HG02642 (cell line): Measurements from ENCODE around the gene ABL1.

Experiments
- ATAC-seq: cut with Tn5 transposase; IDR thresholded peaks from one replicate; pipeline ENCODE4 v1.9.1; 2021; ENCODE audit warnings: mild to moderate bottlenecking; ENCODE audit not compliant: unreplicated experiment, poor library complexity

The ABL1 gene

DNA sequence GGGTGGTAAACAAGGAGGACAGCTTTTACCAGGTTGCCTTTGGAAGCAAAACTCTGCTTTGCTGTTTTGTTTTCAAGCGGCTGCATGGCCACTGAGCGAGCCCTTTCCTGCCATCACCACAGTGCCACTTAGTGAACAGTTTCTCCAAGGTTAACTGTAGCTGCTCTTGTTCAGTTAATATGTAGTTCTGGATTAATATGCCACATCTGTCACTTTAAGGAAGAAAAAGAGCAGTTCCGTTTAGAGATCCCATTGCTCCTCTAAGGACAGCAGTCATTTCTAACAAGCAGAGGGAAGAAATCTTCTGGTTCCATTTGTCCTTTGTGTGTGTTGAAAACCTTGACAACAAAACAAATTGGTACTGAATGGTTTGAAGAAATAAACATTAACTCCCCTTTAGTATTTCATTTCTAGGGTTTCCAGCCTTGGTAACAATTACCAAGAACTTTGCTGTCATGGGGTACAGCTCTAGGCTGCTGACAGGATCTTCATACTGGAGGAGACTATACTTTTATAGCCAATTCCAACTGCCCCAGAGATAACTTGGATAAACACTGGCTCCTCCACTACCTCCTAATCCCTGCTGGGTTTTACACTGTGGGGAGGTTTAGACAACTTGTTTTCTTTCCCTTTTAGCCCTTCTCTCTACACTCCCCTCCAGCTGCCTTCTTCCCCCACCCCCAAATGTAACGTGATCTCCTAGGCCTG, 10.3 kb upstream of the ABL1 start:
- ATAC-seq: no peak

DNA sequence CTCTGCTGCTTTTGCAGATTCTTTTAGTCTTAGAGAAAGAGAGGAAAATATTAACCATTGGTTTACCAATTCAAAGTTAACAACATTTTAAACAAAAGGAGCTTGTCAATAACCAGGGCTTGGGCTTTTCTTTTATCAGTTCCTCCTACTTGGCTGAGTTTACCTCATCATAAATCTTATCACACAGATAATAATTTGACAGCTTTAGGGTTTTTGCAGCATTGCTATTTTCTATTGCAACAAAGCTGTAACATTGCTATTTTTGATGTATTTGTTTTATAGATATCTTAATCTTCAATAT, 9.8 kb upstream of the ABL1 start:
- ATAC-seq: no peak

DNA sequence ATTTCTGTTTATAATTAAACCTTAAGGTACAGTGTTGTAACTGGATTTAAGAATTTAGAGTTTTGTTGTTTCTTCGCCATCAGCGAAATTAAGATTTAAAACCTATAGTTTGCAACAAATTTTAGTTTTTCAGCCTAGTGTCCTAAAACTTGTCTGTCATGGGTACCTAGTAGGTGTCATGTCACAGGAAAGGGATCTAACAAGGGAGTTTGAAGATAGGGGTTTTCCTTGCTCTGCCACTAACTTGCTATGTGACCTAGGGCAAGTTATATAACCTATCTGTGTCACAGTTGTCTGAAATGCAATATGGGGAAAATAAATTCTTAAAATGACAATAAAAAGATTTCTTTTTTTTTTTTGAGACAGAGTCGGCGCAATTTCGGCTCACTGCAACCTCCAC, 9.2 kb upstream of the ABL1 start:
- no peak for ATAC-seq

DNA sequence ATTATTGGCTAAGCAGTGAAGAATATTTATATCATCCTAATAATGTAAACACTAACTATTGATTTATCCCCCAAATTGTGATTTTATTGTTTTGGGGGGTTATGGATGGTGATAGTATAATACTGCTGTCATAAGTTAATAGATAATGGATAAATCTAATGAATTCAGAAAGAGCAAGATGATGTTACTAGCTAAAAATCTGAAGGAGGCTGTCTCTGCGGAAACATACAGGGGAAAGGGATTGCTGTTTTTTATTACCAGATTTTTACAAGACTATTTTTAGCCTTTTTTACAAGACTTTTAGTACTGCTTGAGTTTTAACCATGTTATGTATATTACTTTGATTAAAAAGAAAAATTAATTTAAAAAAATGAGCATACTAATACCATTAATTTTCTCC, 5.3 kb upstream of the ABL1 start:
- no peak for ATAC-seq

DNA sequence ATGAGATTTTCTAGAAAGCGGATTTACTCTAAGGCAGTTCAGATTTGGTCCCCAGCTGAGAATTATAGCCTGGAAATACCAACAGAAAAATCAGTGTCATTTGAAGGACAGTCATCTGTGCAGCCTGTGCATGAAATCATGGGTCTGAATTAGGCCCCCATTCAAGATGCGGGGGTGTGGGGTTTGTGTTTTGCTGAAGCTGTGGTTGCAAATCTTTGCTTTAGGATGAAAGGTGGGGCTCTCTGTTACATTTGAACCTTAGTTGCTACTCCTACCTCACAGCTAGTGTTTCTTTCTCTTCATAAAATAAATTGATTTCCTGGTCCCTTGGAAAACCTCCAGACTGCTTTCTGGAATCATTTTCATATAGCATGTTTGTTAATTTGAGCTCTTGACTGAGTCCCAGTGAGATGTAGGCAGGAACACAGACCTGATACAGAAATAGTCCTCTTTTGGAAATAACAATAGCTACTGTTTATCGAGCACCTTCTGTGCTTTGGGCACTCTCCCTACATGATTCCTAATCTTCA, 4.8 kb upstream of the ABL1 start:
- ATAC-seq: no peak

DNA sequence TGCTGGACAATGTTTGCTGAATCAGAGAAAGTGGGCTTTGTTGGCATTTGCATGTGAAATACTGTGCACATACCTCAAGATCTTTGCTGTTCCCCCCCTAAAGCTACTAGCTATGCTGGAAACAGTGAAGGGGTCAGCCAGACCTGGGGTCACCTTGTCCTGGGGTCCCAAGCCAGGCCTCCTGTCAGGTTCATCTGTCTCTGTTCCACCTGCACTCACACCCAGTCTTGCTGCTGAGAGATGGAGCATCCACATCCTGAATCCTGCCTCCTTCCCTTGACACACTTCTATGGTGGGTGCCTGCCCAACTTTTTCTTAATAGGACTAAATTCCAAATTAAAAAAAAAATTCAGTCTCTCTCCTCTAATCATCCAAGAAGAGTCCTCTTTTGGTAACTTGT, 4.0 kb upstream of the ABL1 start:
- ATAC-seq: no peak

DNA sequence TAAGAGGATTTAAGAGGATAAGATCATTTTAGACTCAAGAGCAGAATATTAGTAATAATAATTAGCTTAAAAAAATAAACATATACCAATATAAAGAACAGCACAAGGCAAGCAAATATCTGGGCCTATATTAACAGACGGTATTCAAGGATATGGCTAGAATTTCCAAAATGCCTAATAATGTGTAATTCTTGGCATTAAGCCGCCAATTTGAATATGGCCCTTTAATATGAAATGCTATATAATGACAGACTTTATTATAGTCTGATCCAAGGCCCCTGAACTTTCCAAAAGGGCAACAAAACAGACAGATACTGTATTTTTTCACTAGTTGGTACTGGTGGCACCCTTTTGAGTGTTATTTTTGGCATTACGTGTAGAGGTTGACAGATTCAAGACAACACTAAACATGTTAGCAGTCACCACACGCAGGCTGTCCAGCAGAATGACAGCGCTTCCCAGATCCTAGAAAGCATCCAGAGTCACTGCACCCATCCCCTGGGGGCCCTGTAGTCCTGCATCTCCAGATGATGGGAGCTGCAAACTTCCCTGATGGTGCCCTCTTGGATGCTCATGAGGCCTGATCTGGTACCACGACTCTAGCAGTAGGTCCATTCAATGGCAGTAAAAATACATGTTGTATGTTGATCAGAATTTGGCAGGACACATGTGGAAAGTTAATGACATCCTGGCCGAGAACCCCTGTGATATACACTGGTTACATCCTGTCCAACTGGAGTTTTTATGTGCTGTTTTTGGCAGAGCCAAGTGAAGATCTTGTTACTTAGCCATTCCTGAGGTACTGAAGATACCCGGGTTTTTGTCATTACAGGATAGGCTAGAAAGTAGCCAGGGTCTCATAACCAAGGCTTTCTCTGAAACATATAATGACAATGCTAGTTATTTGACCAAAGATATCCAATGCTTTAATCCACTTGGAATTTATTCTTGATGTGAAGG, 1.7 kb upstream of the ABL1 start:
- no peak for ATAC-seq

DNA sequence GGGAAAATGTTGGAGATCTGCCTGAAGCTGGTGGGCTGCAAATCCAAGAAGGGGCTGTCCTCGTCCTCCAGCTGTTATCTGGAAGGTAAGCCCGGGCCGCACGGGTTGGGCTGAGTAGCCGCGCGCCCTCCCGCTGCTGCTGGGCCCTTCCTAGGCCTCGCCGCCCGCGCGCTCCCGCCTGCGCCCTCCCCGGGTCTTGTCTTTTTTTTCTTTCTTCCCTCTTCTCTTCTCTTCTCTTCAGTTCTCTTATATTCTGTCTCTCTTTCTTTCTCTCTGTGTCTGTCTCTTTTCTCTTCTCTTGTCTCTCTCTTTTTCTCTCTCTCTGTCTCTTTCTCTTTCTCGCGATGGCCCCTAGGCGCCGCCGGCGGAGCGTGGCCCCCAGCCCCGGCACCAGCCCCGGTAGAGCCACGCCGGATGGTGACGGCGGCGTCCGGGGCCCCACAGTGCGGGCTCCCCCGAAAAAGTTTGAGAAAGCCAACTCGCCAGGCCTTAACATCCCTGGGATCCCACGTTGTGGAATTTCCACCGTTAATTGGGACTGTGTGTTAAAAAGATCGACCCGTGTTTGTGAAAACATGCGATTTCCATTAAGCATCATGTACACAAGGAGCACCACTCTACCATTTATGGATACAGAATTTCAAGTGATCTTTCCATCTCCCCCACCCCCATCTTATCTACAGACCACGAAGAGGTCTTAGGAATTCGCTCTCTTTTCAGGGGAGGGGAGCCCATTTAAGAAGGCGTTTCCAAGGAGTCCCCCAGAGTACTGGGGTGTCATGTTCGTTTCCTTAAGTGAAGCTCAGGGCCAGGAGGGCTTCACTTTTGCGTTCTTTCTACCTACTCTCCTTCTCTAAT, 616 bp downstream of the ABL1 start:
- peak; percentile 33 for ATAC-seq

DNA sequence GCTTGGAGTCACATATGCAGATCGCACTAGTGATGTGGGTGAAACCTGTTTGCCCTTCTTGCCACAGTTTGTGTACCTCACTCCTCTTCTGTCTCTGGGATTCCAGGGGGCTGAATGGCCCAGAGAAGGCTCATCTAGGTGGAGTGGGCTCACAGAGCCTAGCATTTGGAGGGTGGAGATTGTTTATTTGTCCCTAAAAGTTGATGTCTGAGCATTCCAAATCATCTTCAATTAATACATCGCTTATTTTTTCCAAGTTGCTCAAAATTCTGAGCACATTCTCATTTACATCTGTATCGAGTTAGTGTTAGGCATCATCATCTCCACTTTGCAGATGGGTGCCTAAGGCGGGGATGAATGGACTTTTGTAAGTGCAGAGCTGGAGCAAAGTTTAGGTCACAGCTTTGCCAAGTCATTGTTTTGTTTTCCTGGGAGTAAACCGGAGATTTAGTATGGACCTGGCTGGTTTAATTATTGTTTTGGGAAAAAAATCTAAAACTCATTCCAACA, 2.0 kb downstream of the ABL1 start:
- no peak for ATAC-seq

DNA sequence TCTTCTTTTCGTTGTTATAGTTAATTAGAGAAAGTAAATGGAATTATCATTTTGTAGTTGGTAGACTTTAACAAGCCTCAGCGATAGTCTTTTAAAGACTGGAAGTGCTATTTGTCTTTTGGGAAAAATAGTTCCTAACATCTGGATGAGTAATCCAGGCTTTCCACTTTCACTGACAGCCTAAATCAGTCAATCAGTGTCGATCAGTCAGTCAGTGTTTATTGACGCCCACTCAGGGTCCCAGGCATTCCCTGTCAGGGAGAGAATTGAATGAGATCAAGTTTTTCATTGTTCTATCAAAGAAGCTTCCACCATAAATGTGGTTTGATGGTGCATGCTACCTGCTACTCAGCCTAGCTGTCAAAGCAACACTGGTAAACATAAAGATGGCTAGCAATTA, 2.6 kb downstream of the ABL1 start:
- no peak for ATAC-seq

DNA sequence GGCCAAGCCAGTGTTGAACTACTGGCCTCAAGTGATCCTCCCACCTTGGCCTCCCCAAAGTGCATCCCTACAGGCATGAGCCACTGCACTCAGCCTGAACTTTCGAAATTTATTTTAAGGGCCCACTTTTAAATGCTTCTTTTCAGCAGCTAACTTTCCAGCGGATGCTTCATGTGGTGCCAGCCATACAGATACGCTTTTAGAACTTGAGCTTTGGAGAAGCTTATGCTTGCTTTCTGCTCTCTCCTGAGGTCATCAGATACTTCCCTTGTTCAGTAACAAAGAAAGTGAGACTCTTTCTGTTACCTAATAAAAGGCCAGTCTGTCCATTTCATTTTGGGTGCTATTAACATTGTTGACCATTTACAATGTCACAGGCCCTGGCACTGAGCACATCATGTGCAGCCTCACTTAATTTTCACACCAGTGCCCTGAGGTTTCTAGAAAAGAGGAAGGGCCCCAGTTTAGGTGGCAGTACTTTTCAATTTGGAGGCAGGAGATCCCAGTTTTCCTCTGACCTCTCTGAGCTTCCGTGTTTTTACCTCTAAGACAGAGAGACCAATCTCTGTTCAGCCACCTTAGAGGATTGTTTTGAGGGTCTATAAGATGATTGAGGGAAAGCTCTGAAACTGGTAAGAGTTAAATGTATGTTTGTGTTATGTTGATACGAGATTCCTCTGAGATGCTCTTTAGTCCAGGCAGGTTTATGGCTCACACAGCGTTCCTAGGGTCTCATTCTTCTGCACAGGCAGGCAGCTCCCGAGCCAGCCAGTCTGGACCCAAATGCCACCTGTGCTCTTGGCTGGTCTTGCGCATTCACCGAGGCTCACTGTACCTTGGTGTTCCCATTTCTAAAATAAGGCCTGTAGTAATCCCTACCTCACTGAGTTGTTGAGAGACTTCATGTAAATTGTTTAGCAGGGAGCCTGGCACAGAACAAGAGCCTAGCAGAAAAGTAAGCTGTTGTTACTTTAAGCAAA, 4.4 kb downstream of the ABL1 start:
- ATAC-seq: no peak

DNA sequence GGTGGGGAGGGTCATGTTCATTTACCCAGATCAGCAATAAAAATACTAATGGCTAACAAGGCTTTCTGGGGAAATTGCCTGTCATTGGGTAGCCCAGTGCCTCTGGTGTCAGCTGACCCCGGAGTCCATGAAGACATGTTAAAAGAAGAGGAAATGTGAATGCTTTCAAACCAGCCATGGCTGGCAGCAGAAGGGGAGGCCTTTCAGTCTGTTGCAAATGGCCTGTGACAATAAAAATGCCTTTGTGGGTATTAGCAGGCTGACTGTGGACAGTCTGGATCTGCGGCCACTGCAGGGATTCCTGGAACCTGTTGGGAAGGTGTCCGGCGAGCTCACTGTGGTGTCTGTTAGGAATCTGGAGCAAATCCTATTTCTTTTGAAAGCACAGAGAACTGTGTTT, 7.5 kb downstream of the ABL1 start:
- ATAC-seq: no peak

DNA sequence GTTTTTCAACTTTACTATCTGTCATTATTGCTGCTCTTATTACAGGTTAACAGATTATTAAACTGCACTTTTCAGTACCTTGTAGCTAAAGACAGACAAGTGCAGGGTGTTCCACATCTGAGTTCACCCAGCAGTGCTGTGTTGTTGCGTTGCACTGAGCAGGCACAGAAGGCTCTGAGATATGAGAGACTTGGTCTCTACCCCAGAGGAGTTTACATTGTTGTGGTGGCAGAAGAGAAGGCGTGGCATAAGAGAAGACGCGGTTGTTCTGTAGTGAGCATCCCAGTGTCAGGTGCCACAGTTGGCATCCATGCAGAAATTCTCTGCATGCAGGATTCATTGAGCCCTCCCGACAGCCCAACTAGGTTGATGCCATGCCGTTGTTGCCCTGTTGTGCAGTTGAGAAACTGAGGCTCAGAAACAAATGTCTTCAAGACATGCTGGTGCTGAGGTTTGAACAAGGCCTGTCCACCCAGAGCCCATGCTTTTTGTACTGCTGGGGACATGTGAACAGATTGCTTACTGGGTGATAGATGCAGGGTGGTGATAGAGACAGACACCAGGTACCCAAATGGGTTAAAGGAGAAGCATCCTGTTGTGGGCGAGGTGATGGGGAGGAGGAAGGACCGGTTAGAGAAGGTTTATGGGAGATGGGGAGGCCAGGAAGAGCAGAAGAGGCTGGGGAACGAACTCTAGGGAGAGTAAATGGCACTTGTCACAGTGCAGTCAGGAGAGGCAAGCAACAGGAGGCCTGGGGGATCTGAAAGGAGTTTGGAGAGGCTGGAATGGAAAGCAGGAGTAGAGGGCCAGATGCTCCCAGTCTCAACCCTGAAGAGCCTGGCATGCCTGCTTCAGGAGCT, 8.2 kb downstream of the ABL1 start:
- ATAC-seq: no peak

DNA sequence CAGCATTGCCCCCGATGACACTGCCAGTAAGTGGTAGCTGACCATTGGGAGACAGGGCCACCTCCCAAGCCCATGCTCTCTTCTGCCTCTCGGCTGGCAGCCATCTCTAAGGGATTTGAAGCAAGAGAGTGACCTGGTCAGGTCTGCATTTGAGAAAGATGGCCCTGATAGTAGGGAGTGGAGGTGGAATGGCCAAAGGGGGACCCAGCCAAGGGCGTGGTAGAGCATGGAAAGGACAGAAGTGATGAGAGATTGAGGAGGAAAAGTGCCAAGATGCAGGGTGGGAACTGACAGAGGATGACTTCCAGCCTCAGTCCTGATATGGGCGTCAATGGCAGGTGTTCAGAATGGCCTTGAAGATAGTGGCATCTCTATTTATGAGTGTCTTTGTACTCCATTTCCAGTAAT, 9.0 kb downstream of the ABL1 start:
- ATAC-seq: no peak

DNA sequence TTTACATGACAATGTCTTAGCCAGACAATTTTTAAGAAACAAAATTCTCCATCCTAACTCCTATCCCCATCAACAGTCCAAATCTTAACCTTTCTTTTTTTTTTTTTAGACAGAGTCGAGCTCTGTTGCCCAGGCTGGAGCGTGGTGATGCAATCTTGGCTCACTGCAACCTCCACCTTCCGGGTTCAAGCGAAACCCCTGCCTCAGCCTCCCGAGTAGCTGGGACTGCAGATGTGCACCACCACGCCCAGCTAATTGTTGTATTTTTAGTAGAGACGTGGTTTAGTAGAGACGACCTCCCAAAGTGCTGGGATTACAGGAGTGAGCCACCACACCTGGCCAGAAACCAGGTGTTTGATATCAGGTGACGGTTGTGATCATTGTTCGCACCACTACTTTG, 10.2 kb downstream of the ABL1 start:
- no peak for ATAC-seq

DNA sequence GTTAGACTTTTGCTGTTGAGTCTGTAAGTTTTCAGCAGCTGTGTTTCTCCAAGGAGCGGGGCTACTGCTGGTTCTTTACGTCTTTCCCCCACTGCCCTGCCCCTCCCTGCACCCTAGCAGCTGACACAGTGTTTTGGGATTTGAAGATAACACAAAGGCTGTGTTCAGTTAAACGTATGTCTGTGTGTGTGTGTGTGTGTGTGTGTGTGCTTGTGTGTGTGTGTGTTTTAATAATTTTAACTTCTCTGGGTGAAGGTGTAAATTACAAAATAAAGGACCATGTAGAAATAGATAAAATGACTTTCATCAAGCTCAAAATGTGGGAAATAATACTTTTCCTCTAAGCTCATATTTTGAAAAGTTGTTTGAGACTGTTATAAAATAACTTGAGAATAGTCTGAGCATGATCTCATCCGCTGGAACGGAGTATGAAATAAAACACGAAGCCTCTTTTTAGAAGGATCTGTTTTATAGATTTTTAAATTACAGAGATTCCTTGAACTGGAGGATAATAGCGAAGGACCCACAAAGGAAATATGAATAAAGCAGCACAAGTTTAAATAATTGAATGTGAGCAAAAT, 10.9 kb downstream of the ABL1 start:
- no peak for ATAC-seq

DNA sequence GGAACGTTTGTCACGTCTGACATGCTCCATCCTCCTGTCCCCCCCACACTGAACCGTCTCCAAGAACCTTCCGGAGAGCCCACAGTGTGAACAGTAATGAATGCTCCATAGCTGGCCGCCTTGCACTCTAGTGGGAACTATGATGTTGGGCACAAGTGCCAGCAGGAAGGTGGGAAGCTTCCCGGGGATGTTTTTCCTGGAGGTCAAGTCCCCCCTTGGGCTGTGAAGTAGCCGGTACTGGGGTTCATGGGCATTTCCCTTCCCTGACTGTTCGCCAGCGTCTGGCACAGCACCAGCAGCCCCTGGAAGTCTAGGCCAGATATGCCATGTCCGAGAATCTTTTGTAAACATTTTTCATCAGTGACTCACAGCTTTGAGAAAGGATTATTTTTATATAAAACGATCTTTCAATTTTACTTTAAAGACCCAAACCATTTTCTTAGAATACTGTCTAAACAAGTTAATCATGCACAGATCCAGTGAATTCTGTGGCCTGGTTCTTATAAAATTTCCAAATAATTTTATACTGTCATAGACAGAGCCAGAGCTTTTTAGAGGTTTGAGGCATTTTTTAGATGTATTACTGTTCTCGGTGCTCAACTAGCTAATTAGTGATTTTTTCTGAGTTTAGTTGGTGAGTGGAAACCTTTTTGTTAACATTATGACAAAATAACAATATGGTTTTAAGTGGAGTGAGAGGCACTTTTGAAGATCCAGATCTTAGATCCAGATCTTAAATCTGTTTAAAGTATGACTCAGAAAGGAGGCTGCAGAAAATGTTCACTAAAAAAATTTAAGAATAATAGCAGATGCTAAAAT, 11.6 kb downstream of the ABL1 start:
- ATAC-seq: no peak
